Progenitor cell of endocrine pancreas (in vitro differentiated cells): ENCODE measurements around the gene RFT1. TPM values are rescaled to one million over a fixed set of nuclear protein-coding genes. Genes with fewer than 3 reads are reported as not detected.

Source experiments
- DNase-seq: peaks from one replicate; pipeline ENCODE4 v3.0.0; 2021; ENCODE audit warnings: low spot score; ENCODE audit not compliant: unreplicated experiment
- H3K27ac Mint-ChIP-seq: 2 replicates; pipeline ENCODE4 v1.8.0; 2021; ENCODE audit warnings: mild to moderate bottlenecking, moderate library complexity, mixed read lengths
- H3K27me3 Mint-ChIP-seq: 2 replicates; pipeline ENCODE4 v1.8.0; 2021; ENCODE audit warnings: mixed read lengths
- H3K36me3 Mint-ChIP-seq: 2 replicates; pipeline ENCODE4 v1.8.0; 2022; ENCODE audit warnings: mixed read lengths; ENCODE audit not compliant: insufficient read depth
- H3K4me1 Mint-ChIP-seq: 2 replicates; pipeline ENCODE4 v1.8.0; 2021; ENCODE audit warnings: low read depth, mixed read lengths
- H3K4me3 Mint-ChIP-seq: 2 replicates; pipeline ENCODE4 v1.8.0; 2021; ENCODE audit warnings: low read depth, mild to moderate bottlenecking, moderate library complexity, mixed read lengths
- H3K9me3 Mint-ChIP-seq: 2 replicates; pipeline ENCODE4 v1.8.0; 2021; ENCODE audit warnings: low read depth, mixed read lengths
- total RNA-seq: library from RNA; stranded (reverse); gene quantifications from 2 replicates; pipeline ENCODE4 v1.2.1, GENCODE V29; 2021
- TF ChIP-seq, protein P1 (sequence below): fragments of 200-600 bp; sonication (generic); IDR thresholded peaks from one replicate; pipeline ENCODE4 v1.5.0; 2021; ENCODE audit warnings: antibody characterized with exemption, mild to moderate bottlenecking; ENCODE audit not compliant: unreplicated experiment

Gene RFT1
- total RNA-seq, 1 donor from 2014 or later = 22.5 TPM

DNA sequence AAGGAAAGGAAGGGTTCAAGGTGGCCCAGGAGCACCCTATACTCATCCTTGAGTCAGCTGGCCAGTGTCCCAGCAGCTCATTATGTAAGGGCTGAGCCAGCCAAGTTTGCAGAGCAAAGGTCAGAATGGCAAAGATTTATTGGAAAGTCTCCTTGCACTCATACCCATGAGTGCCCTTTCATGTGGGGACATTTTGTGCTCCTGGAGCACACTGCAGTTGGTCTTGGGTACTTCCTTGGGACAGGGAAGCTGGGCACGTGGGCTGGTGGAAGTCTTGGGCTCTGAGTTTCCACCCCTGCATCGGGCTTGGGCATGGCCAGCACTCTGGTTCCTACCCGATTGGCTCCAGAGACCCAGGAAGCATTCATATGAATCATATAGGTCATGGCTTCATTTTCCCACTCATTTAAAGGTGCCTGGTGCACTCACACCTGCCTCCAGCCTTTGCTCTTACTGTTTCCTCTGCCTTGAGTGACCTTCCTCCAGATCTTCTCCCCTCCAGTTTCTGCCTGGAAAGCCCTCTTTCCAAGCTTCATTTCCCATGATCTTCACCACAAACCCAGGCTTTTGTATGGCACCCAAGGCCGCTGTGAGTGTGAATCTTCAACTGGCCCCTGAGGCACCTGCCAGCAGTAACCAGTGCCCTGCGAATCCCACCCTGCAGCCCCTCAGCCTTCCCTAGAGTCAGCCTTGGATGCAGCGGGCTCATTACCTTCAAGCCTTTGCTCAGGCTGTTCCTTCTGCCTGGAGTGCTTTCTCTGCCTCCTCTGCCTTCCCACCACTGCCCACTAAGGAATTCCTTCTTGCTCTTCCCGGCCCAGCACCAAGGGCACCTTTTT is 20.2 kb upstream of the RFT1 start:
- no peak for DNase-seq
- Mint-ChIP-seq H3K4me3 (no peak overlapping the region), H3K36me3 (no peaks in the 10 kb centered on the region), H3K9me3 (no peaks in the 10 kb centered on the region), H3K4me1 (peaks cover 28% of the 10 kb centered on the region), H3K27ac (no peak overlapping the region), H3K27me3 (peaks cover 7% of the 10 kb centered on the region)
- TF ChIP-seq, protein P1, sequence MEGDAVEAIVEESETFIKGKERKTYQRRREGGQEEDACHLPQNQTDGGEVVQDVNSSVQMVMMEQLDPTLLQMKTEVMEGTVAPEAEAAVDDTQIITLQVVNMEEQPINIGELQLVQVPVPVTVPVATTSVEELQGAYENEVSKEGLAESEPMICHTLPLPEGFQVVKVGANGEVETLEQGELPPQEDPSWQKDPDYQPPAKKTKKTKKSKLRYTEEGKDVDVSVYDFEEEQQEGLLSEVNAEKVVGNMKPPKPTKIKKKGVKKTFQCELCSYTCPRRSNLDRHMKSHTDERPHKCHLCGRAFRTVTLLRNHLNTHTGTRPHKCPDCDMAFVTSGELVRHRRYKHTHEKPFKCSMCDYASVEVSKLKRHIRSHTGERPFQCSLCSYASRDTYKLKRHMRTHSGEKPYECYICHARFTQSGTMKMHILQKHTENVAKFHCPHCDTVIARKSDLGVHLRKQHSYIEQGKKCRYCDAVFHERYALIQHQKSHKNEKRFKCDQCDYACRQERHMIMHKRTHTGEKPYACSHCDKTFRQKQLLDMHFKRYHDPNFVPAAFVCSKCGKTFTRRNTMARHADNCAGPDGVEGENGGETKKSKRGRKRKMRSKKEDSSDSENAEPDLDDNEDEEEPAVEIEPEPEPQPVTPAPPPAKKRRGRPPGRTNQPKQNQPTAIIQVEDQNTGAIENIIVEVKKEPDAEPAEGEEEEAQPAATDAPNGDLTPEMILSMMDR = no peak

DNA sequence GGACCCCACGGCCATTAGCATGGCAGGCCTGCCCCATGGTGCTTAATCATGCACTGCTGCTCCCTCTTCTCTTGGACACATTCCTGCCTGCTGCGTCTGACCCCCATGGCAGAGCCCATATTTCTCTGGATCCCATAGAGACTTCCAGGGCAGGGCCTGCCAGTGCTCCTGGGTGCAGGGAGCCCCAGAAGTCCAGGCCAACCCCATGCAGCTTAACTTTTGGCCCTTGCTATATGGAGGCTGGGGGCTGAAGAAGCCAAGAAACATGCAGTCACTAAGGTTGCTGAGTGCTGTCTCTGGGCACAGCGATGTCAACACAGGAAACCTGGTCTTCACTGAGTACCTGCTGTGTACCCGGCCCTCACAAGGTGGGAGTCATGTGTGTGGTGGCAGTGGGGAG is 19.5 kb upstream of the RFT1 start:
- no peak overlapping the region for H3K27ac Mint-ChIP-seq
- H3K4me3 Mint-ChIP-seq = no peak overlapping the region
- no peak for DNase-seq
- peaks cover 7% of the 10 kb centered on the region for H3K27me3 Mint-ChIP-seq
- no peaks in the 10 kb centered on the region for H3K9me3 Mint-ChIP-seq
- TF ChIP-seq, protein P1 = no peak
- no peaks in the 10 kb centered on the region for H3K36me3 Mint-ChIP-seq
- H3K4me1 Mint-ChIP-seq = peaks cover 35% of the 10 kb centered on the region

DNA sequence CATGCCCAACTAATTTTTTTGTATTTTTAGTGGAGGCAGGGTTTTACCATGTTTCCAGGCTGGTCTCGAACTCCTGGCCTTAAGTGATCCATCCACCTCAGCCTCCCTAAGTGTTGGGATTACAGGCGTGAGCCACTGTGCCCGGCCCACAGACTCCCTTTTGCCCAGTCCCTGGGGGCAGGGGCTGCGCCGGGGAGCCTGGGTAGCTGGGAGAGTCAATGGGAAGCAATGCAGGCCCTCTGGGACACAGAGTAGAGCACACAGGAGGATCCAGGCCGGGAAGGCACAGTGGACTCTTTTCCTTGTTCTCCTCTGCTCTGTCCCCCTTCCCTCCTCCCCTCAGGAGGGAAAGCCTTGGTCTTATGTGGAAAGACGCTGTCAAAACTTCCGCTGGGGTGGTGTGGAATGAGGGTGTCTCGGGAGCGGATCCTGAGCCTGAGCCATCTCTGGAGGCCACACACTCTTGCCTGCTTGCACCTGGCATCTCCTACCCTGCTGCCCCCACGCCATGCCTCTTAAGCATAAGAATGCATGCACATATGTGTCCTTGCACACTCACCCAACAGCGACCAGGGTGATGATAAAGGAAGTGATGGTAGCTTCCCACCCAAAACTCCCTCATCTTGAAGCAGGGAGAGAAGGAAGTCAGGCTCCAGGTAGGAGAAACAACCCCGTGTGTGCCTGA is 18.9 kb upstream of the RFT1 start:
- no peak for DNase-seq
- Mint-ChIP-seq H3K9me3 (no peaks in the 10 kb centered on the region), H3K27ac (no peak overlapping the region), H3K27me3 (peaks cover 7% of the 10 kb centered on the region), H3K4me3 (no peak overlapping the region), H3K36me3 (no peaks in the 10 kb centered on the region), H3K4me1 (peaks cover 38% of the 10 kb centered on the region)
- TF ChIP-seq, protein P1 = no peak

DNA sequence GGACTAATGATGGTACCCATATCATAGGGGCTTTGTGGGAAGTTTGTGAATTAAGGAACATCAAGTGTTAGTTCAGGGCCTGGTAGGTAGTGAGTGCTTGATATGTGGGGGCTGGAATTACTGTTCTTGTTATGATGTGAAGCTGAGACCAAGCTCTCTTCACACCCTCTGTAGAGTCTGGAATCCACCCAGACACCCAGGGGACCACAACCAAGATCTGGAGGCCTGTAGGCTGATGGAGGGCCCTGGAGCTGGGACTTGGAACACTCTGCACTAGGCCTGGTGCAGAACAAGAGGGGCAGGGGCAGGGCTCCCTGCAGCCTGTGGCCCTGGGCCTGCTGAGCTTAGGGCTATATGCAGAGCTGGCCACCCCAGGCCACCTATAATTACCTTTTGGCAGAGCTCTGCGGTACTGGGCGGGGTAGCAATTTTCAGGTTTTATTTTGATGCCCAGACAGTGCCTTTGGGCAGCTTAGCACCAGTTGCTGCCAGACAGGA is 17.7 kb upstream of the RFT1 start:
- no peaks in the 10 kb centered on the region for H3K36me3 Mint-ChIP-seq
- no peak overlapping the region for H3K4me3 Mint-ChIP-seq
- H3K4me1 Mint-ChIP-seq = peaks cover 36% of the 10 kb centered on the region
- DNase-seq = no peak
- peaks cover under 1% of the 10 kb centered on the region for H3K27me3 Mint-ChIP-seq
- TF ChIP-seq, protein P1 = no peak
- peak overlapping the region; percentile 80 for H3K27ac Mint-ChIP-seq
- no peaks in the 10 kb centered on the region for H3K9me3 Mint-ChIP-seq

DNA sequence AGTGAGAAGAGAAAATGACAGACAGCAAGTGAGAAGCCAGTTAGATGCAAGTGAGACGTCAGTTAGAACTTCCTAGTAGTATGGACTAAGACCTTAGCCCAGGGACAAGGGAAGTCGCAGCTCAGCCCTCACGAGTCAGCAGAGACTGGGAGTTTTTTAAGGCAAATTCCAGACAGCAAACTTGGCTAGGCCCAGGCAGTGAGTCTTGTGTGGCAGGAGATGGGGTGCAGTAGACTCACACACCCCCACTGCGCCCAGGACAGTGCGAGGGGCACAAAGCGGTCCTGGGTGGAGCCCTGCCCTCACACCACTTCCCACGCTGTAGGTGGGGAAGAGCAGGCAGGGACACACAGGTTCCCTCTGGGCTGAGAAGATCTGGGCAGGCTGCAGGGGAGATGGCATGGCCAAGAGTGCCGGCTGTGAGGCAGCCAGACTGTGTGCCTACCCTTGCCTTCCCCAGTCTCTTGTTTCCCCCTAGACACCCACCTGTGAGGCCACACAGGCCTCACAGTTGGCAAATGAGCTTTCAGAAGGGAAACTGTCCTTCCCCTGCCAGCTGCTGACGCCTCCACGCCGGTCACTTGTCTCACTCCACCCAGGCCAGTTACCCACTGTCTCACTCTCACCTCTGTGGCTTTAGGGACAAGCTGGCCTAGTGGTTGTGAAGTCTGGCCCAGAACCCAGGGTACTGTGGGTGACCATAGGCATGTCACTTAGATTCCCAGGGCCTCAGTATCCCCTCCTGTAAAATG is 17.1 kb upstream of the RFT1 start:
- Mint-ChIP-seq H3K27me3 (no peaks in the 10 kb centered on the region), H3K36me3 (no peaks in the 10 kb centered on the region), H3K9me3 (no peaks in the 10 kb centered on the region), H3K4me1 (peaks cover 36% of the 10 kb centered on the region), H3K4me3 (no peak overlapping the region), H3K27ac (peak overlapping the region; percentile 80)
- TF ChIP-seq, protein P1 = no peak
- no peak for DNase-seq
